MCF 10A (cell line): ENCODE results near the gene SLIT3. TPM values are rescaled to one million over a fixed set of nuclear protein-coding genes. Genes with fewer than 3 reads are reported as not detected.

Source experiments
- BruUV-seq: library from RNA; stranded (reverse); fragments of 400-500 nt; replicated peaks from 2 replicates; lab custom pipeline; 2021; lab: Mats Ljungman, UMichigan
- CTCF ChIA-PET: fragments of 300-600 bp; sonication (Branson Sonifier 250); formaldehyde crosslinking; extraction: SDS; loops from one replicate; lab custom pipeline; 2021; ENCODE audit warnings: antibody characterized with exemption, inconsistent platforms; lab: Yijun Ruan, JAX
- POLR2A ChIA-PET: fragments of 300-600, 350-650 bp; sonication (Branson Sonifier 250); formaldehyde crosslinking; extraction: SDS; loops from one replicate; lab custom pipeline; 2020; ENCODE audit warnings: antibody characterized with exemption, inconsistent platforms; lab: Yijun Ruan, JAX
- DNase-seq: peaks from one replicate; pipeline ENCODE4 v3.0.0-alpha.2; 2018; ENCODE audit not compliant: unreplicated experiment
- H3K27ac Mint-ChIP-seq: one replicate; pipeline ENCODE4 v1.8.0; 2022; ENCODE audit warnings: mild to moderate bottlenecking, low read depth, mixed read lengths; ENCODE audit not compliant: unreplicated experiment
- H3K27me3 Mint-ChIP-seq: one replicate; pipeline ENCODE4 v1.8.0; 2022; ENCODE audit warnings: mixed read lengths; ENCODE audit not compliant: insufficient read depth, unreplicated experiment
- H3K36me3 Mint-ChIP-seq: one replicate; pipeline ENCODE4 v1.8.0; 2022; ENCODE audit warnings: mild to moderate bottlenecking, moderate library complexity, mixed read lengths; ENCODE audit not compliant: insufficient read depth, unreplicated experiment
- H3K4me1 Mint-ChIP-seq: one replicate; pipeline ENCODE4 v1.8.0; 2022; ENCODE audit warnings: mixed read lengths; ENCODE audit not compliant: insufficient read depth, unreplicated experiment
- H3K4me3 Mint-ChIP-seq: one replicate; pipeline ENCODE4 v1.8.0; 2022; ENCODE audit warnings: mild to moderate bottlenecking, moderate library complexity, mixed read lengths; ENCODE audit not compliant: unreplicated experiment
- H3K9me3 Mint-ChIP-seq: one replicate; pipeline ENCODE4 v1.8.0; 2022; ENCODE audit warnings: mixed read lengths; ENCODE audit not compliant: unreplicated experiment
- intact Hi-C: fragments of 100-400 bp; cut with micrococcal nuclease; formaldehyde crosslinking; loops from 2 replicates; pipeline ENCODE4 v1.14.1; 2022
- total RNA-seq: library from RNA; stranded (reverse); gene quantifications from 2 replicates; pipeline ENCODE4 v1.2.3, GENCODE V29; 2022
- TF ChIP-seq, protein P1 (sequence below): fragments of 200-600 bp; IDR thresholded peaks from one replicate; pipeline ENCODE4 v1.8.0; 2022; ENCODE audit warnings: antibody characterized with exemption, mild to moderate bottlenecking; ENCODE audit not compliant: unreplicated experiment

The SLIT3 gene
- total RNA-seq, 1 experiment from 2014 or later: 0.89 TPM

DNA sequence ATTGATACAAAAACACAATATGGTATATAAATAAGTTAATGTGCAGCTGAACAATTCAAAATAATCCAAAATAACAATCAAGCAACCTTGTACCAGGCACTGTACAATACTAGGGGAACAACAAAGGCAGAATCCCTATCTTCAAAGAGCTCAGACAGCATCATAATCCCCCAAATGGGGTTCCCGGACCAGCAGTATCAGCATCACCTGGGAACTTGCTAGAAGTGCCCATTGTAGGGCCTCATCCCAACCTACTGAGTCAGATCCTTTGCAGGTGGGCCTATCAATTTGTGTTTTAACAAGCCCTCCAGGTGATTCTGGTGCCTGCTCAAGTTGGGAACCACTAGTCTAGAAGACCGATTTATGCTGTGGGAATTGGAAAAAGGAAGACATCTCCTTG is 27.1 kb downstream of the SLIT3 start:
- Mint-ChIP-seq H3K36me3 (no peaks in the 10 kb centered on the region), H3K27ac (no peak overlapping the region), H3K4me3 (no peak overlapping the region), H3K27me3 (no peaks in the 10 kb centered on the region), H3K4me1 (no peaks in the 10 kb centered on the region), H3K9me3 (no peaks in the 10 kb centered on the region)
- TF ChIP-seq, protein P1, sequence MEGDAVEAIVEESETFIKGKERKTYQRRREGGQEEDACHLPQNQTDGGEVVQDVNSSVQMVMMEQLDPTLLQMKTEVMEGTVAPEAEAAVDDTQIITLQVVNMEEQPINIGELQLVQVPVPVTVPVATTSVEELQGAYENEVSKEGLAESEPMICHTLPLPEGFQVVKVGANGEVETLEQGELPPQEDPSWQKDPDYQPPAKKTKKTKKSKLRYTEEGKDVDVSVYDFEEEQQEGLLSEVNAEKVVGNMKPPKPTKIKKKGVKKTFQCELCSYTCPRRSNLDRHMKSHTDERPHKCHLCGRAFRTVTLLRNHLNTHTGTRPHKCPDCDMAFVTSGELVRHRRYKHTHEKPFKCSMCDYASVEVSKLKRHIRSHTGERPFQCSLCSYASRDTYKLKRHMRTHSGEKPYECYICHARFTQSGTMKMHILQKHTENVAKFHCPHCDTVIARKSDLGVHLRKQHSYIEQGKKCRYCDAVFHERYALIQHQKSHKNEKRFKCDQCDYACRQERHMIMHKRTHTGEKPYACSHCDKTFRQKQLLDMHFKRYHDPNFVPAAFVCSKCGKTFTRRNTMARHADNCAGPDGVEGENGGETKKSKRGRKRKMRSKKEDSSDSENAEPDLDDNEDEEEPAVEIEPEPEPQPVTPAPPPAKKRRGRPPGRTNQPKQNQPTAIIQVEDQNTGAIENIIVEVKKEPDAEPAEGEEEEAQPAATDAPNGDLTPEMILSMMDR: no peak
- intact Hi-C loops: no loop called here
- POLR2A ChIA-PET: no interaction called here
- DNase-seq: no peak
- BruUV-seq: no TSS peak
- CTCF ChIA-PET: interaction anchor here (0.6 to 1.0 kb wide), 2 partner anchors 14 to 590 kb away, joined by 3 read pairs; no protein-coding TSS in a partner anchor

DNA sequence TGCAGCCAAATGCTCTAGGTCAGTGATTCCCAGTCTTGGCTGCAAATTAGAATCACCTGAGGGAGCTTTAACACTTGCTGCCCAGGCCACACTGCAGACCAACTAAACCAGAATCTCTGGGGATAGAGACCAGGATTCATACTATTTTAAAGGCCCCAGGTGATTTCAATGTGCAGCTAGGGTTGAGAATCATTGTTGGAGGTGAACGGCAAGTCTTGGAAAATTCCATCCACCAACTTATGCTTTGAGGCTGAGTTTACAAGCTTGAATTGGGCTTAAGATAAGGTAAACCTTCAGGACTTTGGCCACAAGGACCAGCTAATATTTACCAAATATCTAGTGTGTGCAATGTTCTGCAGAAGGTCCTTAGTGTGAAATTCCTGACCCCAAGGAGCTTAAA is 27.5 kb downstream of the SLIT3 start:
- BruUV-seq: no TSS peak
- H3K27me3 Mint-ChIP-seq: no peaks in the 10 kb centered on the region
- CTCF ChIA-PET: interaction anchor here (1.0 to 1.2 kb wide), 2 partner anchors 11 to 15 kb away, joined by 3 read pairs; no protein-coding TSS in a partner anchor
- no peak overlapping the region for H3K27ac Mint-ChIP-seq
- H3K4me1 Mint-ChIP-seq: no peaks in the 10 kb centered on the region
- H3K36me3 Mint-ChIP-seq: no peaks in the 10 kb centered on the region
- H3K4me3 Mint-ChIP-seq: no peak overlapping the region
- no peak for DNase-seq
- TF ChIP-seq, protein P1: no peak
- H3K9me3 Mint-ChIP-seq: no peaks in the 10 kb centered on the region
- intact Hi-C loops: no loop called here
- POLR2A ChIA-PET: no interaction called here

DNA sequence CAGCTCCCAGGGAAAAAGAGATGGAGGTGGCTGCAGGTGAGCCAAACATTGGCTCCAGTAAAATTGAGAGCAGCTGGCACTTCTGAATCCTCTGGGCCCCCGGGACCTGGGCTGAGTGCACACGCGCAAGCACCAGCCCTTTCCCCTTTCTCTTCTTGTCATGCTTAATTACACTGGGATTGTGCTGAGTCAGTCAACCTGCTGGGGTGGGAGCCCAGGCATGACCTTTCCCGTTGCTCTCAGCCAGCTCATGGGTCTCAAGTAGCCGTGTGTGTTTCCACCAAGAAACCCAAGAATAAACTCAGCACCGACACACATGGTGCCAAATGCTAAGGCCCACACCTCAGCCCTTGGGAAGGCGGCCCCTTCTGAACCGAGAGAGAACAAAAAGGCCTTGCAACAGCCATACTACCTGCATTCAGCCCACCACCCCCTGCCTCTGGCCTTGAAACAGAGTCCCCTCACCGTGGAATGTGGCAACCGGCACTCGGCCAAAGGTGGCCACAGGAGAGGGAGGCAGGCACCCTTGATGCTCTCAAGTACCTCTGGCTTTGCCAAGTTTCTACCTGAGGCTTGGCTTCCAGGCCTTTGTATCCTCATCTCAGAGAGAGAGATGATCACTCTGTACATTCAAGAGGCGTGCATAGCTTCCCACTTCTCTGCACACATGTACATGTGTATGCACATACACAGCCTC is 28.1 kb downstream of the SLIT3 start:
- POLR2A ChIA-PET: no interaction called here
- H3K36me3 Mint-ChIP-seq: no peaks in the 10 kb centered on the region
- no peaks in the 10 kb centered on the region for H3K9me3 Mint-ChIP-seq
- no TSS peak for BruUV-seq
- H3K27ac Mint-ChIP-seq: no peak overlapping the region
- H3K4me3 Mint-ChIP-seq: no peak overlapping the region
- H3K27me3 Mint-ChIP-seq: no peaks in the 10 kb centered on the region
- intact Hi-C loops: no loop called here
- TF ChIP-seq, protein P1: no peak
- no peak for DNase-seq
- CTCF ChIA-PET: interaction anchor here (0.7 to 2.1 kb wide), 5 partner anchors 12 to 285 kb away, joined by 3 to 6 read pairs (median 3); no protein-coding TSS in a partner anchor
- no peaks in the 10 kb centered on the region for H3K4me1 Mint-ChIP-seq

DNA sequence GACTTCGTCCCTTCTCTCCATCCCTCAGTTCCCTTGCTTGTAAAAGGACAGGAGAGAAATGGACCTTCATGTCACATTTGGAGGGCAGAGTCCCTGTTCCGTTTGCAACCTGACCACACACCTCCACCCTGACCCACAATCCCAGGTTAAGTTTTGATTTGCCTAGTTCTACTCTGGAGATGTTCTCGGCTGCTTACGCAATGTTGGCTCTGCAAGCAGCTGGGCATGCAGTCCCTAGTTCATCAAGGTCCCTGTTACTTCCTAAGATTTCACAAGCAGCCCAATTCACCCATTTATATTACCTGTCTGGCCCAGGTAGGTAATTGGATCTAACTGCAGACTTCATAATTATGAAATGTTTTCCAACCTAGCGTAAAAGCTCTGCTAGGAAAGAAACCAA is 28.8 kb downstream of the SLIT3 start:
- Mint-ChIP-seq H3K27me3 (no peaks in the 10 kb centered on the region), H3K9me3 (no peaks in the 10 kb centered on the region), H3K27ac (no peak overlapping the region), H3K36me3 (no peaks in the 10 kb centered on the region), H3K4me1 (no peaks in the 10 kb centered on the region), H3K4me3 (no peak overlapping the region)
- peak; percentile 18 for DNase-seq
- intact Hi-C loops: no loop called here
- POLR2A ChIA-PET: interaction anchor here (0.6 kb wide), 1 partner anchor 98 kb away, joined by 3 read pairs; no protein-coding TSS in a partner anchor
- TF ChIP-seq, protein P1: no peak
- BruUV-seq: no TSS peak
- CTCF ChIA-PET: interaction anchor here (0.6 to 2.1 kb wide), 5 partner anchors 30 to 284 kb away, joined by 3 to 6 read pairs (median 3); no protein-coding TSS in a partner anchor
